Measurements from ENCODE around the gene TENM4. TPM values are rescaled to one million over a fixed set of nuclear protein-coding genes. Genes with fewer than 3 reads are reported as not detected.

The TENM4 gene
- polyA plus RNA-seq, 1 donor from 2014 or later, result 16.8 TPM

DNA sequence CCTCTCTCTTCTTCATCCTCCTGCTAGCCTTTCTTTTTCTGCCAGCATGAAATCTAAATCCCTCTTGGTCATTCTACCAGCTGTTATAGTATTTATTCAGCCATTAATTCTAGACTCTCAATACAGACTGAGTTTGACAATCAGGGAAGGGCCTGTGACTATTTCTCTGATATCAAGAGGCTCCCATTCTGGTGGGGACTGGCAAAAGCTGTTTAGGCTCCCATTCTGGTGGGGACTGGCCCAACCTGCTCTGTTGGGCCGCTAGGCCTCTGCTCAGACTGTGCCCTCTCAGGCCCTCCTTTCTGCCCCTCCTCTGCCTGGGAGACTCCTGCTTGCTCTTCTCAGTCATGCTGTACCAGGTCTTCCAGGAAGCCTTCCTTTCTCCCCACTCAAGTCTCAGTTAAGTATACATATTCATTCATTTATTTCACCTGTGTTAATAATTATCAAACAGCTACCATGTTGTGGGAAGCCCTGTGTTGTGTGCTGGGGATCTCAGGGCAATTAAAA is 542.5 kb downstream of the TENM4 start (continued):
- TF ChIP-seq, protein P1, sequence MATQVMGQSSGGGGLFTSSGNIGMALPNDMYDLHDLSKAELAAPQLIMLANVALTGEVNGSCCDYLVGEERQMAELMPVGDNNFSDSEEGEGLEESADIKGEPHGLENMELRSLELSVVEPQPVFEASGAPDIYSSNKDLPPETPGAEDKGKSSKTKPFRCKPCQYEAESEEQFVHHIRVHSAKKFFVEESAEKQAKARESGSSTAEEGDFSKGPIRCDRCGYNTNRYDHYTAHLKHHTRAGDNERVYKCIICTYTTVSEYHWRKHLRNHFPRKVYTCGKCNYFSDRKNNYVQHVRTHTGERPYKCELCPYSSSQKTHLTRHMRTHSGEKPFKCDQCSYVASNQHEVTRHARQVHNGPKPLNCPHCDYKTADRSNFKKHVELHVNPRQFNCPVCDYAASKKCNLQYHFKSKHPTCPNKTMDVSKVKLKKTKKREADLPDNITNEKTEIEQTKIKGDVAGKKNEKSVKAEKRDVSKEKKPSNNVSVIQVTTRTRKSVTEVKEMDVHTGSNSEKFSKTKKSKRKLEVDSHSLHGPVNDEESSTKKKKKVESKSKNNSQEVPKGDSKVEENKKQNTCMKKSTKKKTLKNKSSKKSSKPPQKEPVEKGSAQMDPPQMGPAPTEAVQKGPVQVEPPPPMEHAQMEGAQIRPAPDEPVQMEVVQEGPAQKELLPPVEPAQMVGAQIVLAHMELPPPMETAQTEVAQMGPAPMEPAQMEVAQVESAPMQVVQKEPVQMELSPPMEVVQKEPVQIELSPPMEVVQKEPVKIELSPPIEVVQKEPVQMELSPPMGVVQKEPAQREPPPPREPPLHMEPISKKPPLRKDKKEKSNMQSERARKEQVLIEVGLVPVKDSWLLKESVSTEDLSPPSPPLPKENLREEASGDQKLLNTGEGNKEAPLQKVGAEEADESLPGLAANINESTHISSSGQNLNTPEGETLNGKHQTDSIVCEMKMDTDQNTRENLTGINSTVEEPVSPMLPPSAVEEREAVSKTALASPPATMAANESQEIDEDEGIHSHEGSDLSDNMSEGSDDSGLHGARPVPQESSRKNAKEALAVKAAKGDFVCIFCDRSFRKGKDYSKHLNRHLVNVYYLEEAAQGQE (IDR thresholded peaks at IDR 0.05; ENCODE audit: borderline replicate concordance), result no peak

DNA sequence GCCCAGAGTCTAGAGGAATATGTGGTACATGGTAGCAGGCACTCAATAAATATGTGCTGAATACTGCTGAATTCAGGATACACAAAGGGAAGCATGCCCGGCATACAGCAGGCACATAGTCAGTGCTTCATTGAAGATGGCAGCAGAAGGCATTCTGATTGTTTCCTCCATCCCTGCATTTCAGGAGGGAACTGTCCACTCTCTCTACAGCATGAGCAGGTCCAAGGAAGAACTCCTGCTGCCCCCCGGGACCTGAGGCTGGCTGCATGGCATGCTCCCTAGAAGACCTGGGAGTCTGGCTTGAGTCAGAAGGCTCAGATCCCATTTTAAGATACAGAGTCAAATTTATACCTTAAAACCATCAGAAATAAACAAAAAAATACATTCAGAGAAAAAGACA is 546.8 kb downstream of the TENM4 start:
- H2AFZ ChIP-seq (ENCODE audit: low read depth, low read length), result no peak overlapping the region
- no peak overlapping the region for H3K4me3 ChIP-seq (ENCODE audit: low read length)
- H3K4me2 ChIP-seq (ENCODE audit: low read length), result no peak overlapping the region
- H3K27me3 ChIP-seq (ENCODE audit: insufficient read depth, low read depth, low read length), result no peaks in the 10 kb centered on the region
- no peaks in the 10 kb centered on the region for H4K20me1 ChIP-seq (ENCODE audit: insufficient read depth)
- no peak overlapping the region for H3K27ac ChIP-seq (ENCODE audit: low read length)
- H3K9me2 ChIP-seq (ENCODE audit: insufficient read depth, low read length), result no peaks in the 10 kb centered on the region
- H3K9ac ChIP-seq (ENCODE audit: low read length), result no peak overlapping the region
- H3K9me3 ChIP-seq (ENCODE audit: low read length), result no peaks in the 10 kb centered on the region
- no peaks in the 10 kb centered on the region for H3K79me2 ChIP-seq (replicated peaks; ENCODE audit: insufficient read depth, low read length)
- H3F3A ChIP-seq (ENCODE audit: insufficient read depth, low read length, poor library complexity, severe bottlenecking), result no peaks in the 10 kb centered on the region
- no peak for TF ChIP-seq POLR2AphosphoS5 (IDR thresholded peaks at IDR 0.05)
- TF ChIP-seq EP300 (conservative IDR thresholded peaks at IDR 0.05; ENCODE audit: poor library complexity, severe bottlenecking), result no peak
- TF ChIP-seq, protein P2, sequence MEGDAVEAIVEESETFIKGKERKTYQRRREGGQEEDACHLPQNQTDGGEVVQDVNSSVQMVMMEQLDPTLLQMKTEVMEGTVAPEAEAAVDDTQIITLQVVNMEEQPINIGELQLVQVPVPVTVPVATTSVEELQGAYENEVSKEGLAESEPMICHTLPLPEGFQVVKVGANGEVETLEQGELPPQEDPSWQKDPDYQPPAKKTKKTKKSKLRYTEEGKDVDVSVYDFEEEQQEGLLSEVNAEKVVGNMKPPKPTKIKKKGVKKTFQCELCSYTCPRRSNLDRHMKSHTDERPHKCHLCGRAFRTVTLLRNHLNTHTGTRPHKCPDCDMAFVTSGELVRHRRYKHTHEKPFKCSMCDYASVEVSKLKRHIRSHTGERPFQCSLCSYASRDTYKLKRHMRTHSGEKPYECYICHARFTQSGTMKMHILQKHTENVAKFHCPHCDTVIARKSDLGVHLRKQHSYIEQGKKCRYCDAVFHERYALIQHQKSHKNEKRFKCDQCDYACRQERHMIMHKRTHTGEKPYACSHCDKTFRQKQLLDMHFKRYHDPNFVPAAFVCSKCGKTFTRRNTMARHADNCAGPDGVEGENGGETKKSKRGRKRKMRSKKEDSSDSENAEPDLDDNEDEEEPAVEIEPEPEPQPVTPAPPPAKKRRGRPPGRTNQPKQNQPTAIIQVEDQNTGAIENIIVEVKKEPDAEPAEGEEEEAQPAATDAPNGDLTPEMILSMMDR (IDR thresholded peaks at IDR 0.05; ENCODE audit: poor library complexity, severe bottlenecking), result no peak
- no peak for TF ChIP-seq MXI1 (conservative IDR thresholded peaks at IDR 0.05; ENCODE audit: poor library complexity, severe bottlenecking)
- no peak for TF ChIP-seq SMC3 (conservative IDR thresholded peaks at IDR 0.05; ENCODE audit: poor library complexity)
- no peak for TF ChIP-seq TAF1 (IDR thresholded peaks at IDR 0.05; ENCODE audit: low read depth)
- no peak for TF ChIP-seq EZH2 (IDR thresholded peaks at IDR 0.05; ENCODE audit: borderline replicate concordance, insufficient read depth, low read length, poor library complexity, severe bottlenecking)
- no peak for TF ChIP-seq RAD21 (conservative IDR thresholded peaks at IDR 0.05)
- TF ChIP-seq, protein P1 (IDR thresholded peaks at IDR 0.05; ENCODE audit: borderline replicate concordance), result no peak
- peaks cover 5% of the 10 kb centered on the region for H3K36me3 ChIP-seq (ENCODE audit: insufficient read depth, low read length)
